Measurements from ENCODE around the gene SLC22A14. TPM values are rescaled to one million over a fixed set of nuclear protein-coding genes. Genes with fewer than 3 reads are reported as not detected.

SLC22A14 gene
- total and polyA plus RNA-seq, 10 of the 15 experiments (the other 5 are each of a cell fraction or from before 2014, with no cell fraction given) = not detected

DNA sequence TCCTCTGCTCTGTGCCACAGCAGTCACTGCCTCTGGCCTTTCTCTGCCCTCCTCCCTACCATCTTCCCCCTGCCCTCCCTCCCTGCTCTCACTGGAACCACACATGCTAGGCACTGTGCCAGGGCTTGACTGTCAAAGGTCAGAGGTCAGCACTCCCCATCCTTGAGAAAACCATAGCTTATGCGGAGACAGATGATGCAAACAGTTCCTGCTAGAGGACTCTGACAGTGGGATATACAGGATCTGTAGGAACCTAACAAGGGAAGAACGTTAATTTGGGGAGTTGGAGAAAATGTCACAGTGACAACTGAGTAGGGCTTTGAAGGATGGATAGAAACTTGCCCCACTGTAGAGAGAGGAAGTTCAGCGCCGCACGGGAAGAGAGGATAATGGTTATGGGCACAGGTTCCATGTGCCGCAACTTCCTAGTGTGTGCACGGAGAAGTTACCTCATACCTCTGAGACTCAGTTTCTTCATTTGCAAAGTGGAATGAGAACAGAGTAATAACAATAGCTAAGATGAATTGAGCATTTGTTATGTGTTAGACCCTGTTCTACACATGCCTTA lies 35.2 kb downstream of the SLC22A14 start:
- no peaks in the 10 kb centered on the region for H3K36me3 ChIP-seq (ENCODE audit: control insufficient read depth in 2 of 2, insufficient read depth in 2 of 2, low read length in 1 of 2)
- ATAC-seq = no peak
- BruUV-seq (replicated peaks) = no TSS peak
- RAD21 ChIA-PET (ENCODE audit: unreplicated experiment) = no interaction called here
- in situ Hi-C loops (cut with MboI) = no loop called here
- no peak overlapping the region for H2AFZ ChIP-seq (ENCODE audit: control insufficient read depth, low read depth, low read length)
- TF ChIP-seq HDAC6 (IDR thresholded peaks at IDR 0.05; ENCODE audit: unreplicated experiment) = no peak
- TF ChIP-seq PML (IDR thresholded peaks at IDR 0.05; ENCODE audit: low read length) = no peak
- TF ChIP-seq, protein P1, sequence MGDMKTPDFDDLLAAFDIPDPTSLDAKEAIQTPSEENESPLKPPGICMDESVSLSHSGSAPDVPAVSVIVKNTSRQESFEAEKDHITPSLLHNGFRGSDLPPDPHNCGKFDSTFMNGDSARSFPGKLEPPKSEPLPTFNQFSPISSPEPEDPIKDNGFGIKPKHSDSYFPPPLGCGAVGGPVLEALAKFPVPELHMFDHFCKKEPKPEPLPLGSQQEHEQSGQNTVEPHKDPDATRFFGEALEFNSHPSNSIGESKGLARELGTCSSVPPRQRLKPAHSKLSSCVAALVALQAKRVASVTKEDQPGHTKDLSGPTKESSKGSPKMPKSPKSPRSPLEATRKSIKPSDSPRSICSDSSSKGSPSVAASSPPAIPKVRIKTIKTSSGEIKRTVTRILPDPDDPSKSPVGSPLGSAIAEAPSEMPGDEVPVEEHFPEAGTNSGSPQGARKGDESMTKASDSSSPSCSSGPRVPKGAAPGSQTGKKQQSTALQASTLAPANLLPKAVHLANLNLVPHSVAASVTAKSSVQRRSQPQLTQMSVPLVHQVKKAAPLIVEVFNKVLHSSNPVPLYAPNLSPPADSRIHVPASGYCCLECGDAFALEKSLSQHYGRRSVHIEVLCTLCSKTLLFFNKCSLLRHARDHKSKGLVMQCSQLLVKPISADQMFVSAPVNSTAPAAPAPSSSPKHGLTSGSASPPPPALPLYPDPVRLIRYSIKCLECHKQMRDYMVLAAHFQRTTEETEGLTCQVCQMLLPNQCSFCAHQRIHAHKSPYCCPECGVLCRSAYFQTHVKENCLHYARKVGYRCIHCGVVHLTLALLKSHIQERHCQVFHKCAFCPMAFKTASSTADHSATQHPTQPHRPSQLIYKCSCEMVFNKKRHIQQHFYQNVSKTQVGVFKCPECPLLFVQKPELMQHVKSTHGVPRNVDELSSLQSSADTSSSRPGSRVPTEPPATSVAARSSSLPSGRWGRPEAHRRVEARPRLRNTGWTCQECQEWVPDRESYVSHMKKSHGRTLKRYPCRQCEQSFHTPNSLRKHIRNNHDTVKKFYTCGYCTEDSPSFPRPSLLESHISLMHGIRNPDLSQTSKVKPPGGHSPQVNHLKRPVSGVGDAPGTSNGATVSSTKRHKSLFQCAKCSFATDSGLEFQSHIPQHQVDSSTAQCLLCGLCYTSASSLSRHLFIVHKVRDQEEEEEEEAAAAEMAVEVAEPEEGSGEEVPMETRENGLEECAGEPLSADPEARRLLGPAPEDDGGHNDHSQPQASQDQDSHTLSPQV (IDR thresholded peaks at IDR 0.05) = no peak
- no peak for TF ChIP-seq CHD4 (IDR thresholded peaks at IDR 0.05)
- H3K4me3 ChIP-seq = no peak overlapping the region
- peaks cover 0 to under 1% of the 10 kb centered on the region in 2 experiments; a peak in 1 of 4 replicates for H3K27me3 ChIP-seq (replicated peaks in 1 of 2; ENCODE audit: control insufficient read depth in 2 of 2, insufficient read depth in 2 of 2, low read length in 1 of 2)
- no peak overlapping the region for H3K9ac ChIP-seq (ENCODE audit: control insufficient read depth, insufficient read depth, low read length)
- CTCF ChIA-PET = no interaction called here
- no peaks in the 10 kb centered on the region for H4K20me1 ChIP-seq (ENCODE audit: control insufficient read depth, insufficient read depth)
- H3K27ac ChIP-seq (ENCODE audit: control insufficient read depth, insufficient read depth) = no peak overlapping the region
- H3K9me3 ChIP-seq (replicated peaks; ENCODE audit: control insufficient read depth, insufficient read depth, low read length) = no peaks in the 10 kb centered on the region
- SMC1A ChIA-PET (ENCODE audit: uncharacterized antibody, unreplicated experiment) = no interaction called here
- FAIRE-seq = no peak
- no peak overlapping the region for H3K4me2 ChIP-seq (ENCODE audit: control insufficient read depth, insufficient read depth)
- DNase-seq (ENCODE audit: low read depth, low spot score) = no peak
- POLR2A ChIA-PET = no interaction called here
- H3K79me2 ChIP-seq (ENCODE audit: control insufficient read depth, insufficient read depth, low read length) = no peaks in the 10 kb centered on the region
- 76% methylated on average over 7 of the region's 7 CpGs for whole genome bisulfite sequencing (ENCODE audit: insufficient coverage, insufficient replicate concordance, low lambda C conversion rate, missing lambda C conversion rate)
- no peaks in the 10 kb centered on the region for H3K4me1 ChIP-seq (ENCODE audit: control insufficient read depth, insufficient read depth, low read length)
- intact Hi-C loops (cut with micrococcal nuclease; ENCODE audit: unreplicated experiment) = no loop called here
